Ovary (tissue), 3 donors: Measurements from ENCODE around the gene SIX2.

Experiments used
- CTCF ChIP-seq, 3 donors: fragments of 450-650 bp in 2 of 3; fragments of 200-600 bp in 1 of 3; IDR thresholded peaks; one replicate each; pipeline versions ENCODE4 v1.5.1 to v1.8.0; 2016 to 2022; ENCODE audit warnings: antibody characterized with exemption in 3 of 3, mild to moderate bottlenecking in 1 of 3
- POLR2A ChIP-seq: fragments of 450-650 bp; IDR thresholded peaks from one replicate; pipeline ENCODE4 v1.6.1; 2017; ENCODE audit warnings: antibody characterized with exemption, mild to moderate bottlenecking, moderate library complexity
- donor health status: DM: no; HTN: no; CAD: no.

GRCh38 chr2:45014016-45014702 is 4.9 kb upstream of the SIX2 start:
- TF ChIP-seq POLR2A (no peak), CTCF (IDR thresholded peaks at IDR 0.05) (no peak)
